HuH-7.5 (cell line): Measurements from ENCODE around the gene DCP1A.
"Not testable (repeated sequence)": the region's sequence is repeated elsewhere in the genome, so short reads cannot be mapped to it uniquely, and the experiment has no call there.

Experiments used
- DNase-seq: peaks from one replicate; pipeline ENCODE4 v3.0.0; 2011; ENCODE audit warnings: low spot score

The DCP1A gene

DNA sequence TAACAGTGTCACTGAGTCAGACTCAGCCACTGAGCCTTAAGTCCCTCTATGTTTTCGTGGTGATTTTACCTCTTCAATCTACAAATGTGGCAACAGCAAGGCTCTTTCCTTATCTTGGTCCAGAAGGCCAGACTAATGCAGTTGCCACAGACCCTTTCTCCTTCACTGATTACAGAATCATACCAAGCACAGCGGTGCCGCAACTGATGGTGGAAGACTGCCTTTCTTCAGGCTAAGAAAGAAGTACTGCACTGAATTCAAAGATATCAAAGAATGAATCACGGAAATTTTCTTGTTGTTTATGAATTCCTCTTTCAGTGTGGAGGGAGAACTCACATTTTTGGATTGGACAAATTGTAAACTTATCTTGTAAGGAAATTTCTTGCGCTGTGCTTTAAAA lies 18.6 kb downstream of the DCP1A start:
- DNase-seq: no peak

DNA sequence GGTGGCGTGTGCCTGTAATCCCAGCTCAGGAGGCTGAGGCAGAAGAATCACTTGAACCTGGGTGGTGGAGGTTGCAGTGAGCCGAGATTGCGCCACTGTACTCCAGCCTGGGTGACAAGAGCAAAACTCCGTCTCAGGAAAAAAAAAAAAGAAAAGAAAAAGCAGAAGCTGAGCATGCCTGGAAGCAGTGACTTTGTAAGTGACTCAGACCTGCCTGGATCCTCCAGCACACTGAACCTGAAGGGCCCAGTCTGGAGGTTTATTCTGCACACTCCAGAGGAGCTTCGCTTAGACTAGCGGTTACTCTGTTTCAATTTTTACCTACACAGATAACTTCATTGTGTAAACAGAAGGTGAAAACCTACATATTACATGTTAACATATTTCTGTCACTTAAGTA lies 19.4 kb downstream of the DCP1A start:
- DNase-seq: not testable (repeated sequence)

DNA sequence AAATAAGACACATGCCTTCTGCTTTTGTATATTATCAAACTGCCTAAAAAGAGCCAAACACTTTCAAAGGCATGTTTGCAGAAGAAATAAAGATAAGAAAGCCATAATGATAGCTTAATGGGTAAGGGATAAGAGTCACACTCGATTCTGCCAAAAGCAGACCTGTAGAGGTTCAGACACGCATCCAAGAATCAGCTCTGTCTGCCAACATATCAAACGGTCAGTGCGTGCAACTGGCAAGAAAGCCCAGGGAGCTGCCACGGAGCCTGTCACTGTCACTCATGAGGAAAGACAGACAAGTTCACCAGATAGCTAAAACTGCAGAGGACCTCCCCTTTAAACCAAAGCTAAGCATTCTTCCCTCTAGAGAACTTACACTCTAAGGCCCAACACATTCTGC lies 23.2 kb downstream of the DCP1A start:
- DNase-seq: no peak

DNA sequence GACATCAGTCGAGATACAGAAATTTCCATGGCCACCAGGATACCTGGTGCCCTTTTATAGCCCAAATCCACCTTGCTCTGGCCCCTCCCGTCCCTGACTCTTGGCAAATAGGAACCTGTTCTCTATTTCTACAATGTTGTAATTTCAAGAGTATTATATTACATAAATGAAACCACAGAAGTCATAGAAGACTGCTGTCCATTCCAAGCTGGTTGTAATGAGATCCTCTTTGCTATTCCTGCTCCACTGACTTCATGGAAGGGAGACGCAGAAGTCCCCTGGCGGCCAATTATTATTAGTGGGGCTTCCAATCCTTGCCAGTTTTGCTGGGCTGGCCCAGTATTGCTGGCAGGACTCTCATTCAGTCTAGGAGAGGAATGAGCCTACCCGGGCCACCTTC lies 26.6 kb downstream of the DCP1A start:
- DNase-seq: no peak

- DNase-seq: no peak
Measured at GRCh38 chr3:53318522-53318921, 28.8 kb downstream of the DCP1A start.

DNA sequence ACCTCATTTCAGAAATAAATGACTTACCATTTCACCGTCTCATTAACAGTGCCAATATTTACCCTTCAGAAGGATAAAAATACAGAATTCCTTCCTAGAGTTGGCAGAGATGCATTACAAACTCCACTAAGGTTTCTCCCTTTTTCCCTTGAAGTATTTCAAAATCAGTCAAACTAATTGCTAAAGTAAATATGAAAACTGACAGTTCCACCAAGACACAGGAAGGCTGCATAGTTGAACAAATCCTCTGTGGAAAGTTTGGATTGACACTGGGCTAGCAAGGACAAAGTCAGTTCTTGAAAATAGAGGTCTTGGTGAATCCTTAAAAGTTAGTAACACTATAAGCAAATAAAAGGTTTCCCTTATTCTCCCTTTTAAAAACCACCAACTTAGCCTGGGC lies 34.5 kb downstream of the DCP1A start:
- DNase-seq: no peak

DNA sequence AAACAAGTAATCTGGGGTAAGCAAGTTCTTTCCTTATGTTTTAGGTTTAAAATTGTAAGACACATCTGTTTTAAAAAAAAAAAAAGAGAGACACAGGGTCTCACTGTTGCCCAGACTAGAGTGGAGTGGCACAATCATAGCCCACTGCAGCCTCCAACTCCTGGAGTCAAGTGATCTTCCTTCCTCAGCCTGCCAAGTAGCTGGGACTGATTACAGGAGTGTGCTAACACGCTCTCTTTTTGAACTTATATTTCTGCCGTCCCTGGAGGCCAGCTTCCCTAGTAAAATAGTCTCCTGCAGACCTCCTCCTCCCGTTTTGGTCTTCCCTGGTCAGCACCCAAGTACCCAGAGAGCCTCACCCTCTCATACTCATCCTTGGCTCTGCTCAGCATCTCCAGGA lies 35.5 kb downstream of the DCP1A start:
- DNase-seq: no peak

GRCh38 chr3:53303957-53304356 lies 43.4 kb downstream of the DCP1A start:
- no peak for DNase-seq

- no peak for DNase-seq
Measured at GRCh38 chr3:53303549-53303948, 43.8 kb downstream of the DCP1A start.

GRCh38 chr3:53300826-53301225 lies 46.5 kb downstream of the DCP1A start:
- DNase-seq: no peak

GRCh38 chr3:53299611-53300023 lies 47.7 kb downstream of the DCP1A start:
- DNase-seq: peak; percentile 7

- DNase-seq: no peak
Measured at GRCh38 chr3:53295410-53295809, 51.9 kb downstream of the DCP1A start.

DNA sequence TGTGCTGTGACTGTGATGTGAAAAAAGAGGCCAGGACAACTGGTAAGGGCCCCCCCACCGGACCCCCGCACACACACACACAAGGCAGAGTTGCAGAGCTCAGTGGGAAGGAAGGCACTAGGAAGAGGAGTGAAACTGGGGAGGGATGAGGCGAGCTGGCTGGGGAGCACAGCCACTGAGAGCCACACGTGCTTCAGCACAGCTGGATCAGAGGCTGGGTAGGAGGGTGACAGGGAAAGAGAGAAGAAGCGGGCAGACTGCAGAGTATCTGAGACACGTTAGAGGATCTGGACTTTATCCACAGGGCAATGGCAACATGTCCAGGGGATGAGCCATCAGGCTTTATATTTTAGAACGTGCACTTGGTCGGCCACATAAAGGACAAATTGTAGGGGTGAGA lies 53.5 kb downstream of the DCP1A start:
- no peak for DNase-seq

DNA sequence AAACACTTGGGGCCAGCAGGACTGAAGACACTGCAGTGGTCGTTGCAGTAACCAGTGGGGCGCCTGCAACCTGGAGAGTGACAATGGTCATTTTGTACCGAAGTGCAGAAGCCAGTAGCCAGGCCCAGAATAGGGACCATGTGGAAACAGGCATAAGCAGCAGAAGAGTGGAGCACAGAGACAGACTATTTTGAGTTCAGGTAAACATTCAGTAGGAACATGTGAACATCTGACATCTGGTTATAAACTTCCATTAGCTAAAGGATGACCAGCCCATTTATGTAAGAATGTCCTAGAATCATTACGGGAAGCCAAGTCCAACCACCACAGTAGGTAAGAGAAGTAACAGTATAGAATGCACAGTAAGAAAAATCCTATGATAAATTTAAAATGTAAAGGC lies 59.1 kb downstream of the DCP1A start:
- no peak for DNase-seq

- DNase-seq: no peak
Measured at GRCh38 chr3:53287131-53287629, 60.2 kb downstream of the DCP1A start.

DNA sequence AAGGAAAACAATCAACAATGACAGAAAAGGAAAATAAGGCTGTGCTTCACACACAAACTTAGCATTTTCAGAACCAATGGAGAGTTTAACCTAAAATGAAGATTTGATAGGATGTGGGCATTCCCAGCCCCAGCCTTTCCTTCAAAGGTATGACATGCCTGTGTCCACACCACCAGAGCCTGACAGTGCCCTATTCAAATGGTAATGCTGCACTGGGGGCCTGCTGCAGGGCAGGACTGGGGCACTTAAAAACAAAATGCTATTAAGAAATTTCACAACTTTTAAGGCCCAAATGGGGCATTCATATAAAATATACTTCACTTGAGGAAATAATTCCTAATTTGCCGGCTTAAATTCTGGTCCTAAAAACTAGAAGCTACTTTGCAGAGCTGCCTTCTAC lies 60.6 kb downstream of the DCP1A start:
- no peak for DNase-seq

DNA sequence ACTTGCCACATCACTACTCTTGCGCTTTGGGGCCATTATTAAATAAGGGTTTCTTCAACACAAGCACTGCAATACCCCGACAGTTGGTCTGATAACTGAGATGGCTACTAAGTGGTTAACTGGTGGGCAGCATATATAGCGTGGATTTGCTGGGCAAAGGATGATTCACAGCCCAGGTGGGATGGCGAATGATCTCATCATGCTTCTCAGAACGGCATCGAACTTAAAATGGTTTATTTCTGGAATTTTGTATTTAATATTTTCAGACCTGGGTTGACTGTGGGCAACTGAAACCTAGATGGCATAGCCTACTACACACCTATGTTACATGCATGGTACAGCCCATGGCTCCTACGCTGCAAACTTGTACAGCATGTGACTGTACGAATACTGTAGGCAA lies 64.8 kb downstream of the DCP1A start:
- DNase-seq: no peak

- no peak for DNase-seq
Measured at GRCh38 chr3:53278667-53279066, 68.7 kb downstream of the DCP1A start.

DNA sequence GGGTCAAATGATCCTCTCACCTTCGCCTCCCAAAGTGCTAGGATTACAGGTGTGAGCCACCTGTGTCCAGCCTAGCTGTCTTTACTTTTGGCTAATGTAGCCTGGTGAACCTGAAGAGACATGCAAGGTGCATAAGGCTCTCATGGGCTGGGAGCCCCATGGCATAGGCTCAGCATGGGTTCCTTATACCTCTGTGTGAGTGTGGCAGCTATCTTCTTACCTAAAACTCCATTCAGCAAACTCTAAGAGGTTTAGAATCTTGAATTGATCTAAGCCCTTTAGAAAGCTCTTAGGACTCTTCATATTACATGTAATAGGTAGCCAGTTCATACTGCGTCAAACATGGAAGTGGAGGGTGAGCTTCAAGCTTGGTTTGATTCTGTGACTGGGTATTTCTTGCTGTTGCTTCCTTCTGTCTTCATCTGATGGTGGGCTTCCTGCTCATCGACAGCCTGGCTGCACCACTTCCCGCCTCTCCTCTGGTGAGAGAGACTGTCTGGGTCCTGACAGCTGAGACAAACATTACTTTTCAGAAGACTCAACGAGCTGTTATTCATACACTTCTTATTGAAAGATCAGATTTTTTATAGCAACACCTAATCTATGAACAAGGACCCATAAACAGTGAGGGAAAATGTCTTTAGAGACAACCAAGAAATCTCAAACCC lies 72.3 kb downstream of the DCP1A start:
- no peak for DNase-seq

DNA sequence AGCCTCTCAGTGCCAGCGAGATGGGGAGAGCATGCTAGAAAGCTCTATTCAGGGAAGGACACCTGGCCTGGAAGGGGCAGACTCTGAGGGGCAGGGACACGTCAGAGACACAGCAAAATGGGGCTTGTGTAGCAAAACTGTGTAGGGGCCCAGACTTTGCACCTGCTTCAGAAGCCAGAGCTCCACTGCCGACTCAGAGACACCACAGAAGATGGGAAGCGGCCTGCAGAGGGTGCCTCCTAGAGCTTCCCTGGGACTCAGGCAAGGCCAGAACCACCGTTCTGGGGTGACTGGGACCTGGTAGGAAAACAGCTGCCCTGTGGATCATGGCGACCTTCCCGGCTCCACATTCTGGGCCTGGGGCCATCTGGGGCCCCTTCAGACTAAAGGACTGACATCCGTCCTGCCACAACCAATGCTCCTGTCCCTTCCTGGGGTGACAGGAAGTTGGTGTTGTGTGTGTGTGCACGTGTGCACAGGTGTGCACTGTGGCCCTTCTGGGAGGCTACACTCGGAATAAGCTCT lies 74.1 kb downstream of the DCP1A start:
- no peak for DNase-seq

DNA sequence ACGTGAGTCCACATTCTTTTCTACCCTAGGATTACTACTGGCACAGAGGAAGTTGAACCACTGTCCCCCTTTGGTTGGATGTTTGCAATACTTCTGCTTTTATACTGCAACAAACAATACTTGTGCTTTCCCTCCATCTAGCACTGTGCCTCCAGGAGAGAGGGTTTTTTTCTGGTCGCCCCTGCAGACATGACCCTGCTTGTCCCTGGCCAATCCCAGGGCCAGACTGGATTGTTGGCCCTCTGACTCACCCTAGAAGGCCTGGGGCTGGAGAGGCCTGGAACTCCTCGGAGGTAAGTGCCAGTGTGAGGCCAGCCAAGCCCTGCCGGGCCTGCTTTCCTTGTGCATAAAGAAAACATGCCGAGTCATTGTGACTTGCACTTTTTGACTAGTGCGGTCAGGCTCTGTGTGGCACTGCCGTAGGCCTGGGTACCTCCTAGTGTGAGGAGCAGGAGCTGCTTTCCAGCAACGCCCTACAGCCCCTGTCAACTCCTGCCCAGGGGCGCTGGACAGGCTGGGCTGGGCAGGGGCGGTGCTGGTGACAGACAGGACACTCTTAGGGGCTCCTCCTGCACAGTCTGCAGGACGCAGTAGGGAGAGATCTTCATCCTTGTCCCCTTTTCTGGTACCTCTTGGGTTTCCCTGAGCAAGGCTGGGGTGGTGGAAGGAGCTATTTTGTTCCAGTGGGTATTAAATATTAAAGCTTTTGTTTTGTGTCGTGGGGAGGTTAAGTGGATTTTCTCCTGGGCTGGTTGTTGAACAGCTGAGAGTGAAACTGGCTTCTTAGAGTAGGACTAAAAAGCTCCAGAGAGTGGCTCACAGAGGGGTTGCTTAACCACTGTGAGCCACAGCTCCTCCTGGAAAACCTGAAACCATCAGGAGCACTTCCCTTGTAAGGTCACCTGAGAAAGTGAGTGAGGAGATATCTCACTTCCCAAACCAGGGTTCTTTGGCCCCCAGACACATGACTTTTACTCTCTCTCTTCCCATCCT lies 77.2 kb downstream of the DCP1A start:
- DNase-seq: peak; percentile 19

- DNase-seq: not testable (repeated sequence)
Measured at GRCh38 chr3:53269193-53269592, 78.2 kb downstream of the DCP1A start.

DNA sequence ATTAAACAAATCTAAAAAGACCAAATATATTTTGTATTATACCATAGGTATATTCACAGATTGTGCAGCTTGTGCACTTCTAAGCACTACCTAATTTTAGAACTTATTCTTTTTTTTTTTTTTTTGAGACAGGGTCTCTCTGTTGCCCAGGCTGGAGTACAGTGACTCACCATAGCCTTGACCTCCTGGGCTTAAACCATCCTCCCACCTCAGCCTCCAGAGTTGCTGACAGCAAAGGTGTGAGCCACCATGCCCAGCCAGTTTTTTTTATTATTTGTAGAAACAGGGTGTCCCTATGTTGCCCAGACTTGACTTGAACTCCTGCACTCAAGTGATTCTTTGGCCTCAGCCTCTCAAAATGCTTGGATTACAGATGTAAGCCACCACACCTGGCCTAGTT lies 79.6 kb downstream of the DCP1A start:
- DNase-seq: no peak
